ENCODE measurements around the gene METTL24. TPM values are rescaled to one million over a fixed set of nuclear protein-coding genes. Genes with fewer than 3 reads are reported as not detected.

METTL24 gene
- total and polyA plus RNA-seq, 4 donors, result 0.14 to 2.0 (median 0.91) TPM

DNA sequence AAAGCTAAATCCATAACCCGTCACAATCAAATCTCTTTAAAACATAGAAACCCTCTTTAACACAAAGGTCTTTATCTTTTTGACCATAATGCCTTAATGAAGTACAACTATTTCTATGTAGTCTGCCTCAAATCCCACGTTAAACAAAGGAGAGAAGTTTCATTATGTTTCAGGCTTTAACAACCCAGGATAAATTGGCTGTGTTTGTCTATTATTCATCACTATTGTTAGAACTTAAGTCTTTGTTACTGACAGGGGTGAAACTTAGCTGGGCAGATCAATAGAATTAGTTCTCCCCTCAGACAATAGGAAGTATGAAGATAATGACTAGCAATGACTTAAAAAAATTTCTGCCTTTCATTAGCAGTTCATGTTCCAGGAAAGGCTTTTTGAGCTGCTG, 10.1 kb upstream of the METTL24 start (continued):
- TF ChIP-seq, protein P1, sequence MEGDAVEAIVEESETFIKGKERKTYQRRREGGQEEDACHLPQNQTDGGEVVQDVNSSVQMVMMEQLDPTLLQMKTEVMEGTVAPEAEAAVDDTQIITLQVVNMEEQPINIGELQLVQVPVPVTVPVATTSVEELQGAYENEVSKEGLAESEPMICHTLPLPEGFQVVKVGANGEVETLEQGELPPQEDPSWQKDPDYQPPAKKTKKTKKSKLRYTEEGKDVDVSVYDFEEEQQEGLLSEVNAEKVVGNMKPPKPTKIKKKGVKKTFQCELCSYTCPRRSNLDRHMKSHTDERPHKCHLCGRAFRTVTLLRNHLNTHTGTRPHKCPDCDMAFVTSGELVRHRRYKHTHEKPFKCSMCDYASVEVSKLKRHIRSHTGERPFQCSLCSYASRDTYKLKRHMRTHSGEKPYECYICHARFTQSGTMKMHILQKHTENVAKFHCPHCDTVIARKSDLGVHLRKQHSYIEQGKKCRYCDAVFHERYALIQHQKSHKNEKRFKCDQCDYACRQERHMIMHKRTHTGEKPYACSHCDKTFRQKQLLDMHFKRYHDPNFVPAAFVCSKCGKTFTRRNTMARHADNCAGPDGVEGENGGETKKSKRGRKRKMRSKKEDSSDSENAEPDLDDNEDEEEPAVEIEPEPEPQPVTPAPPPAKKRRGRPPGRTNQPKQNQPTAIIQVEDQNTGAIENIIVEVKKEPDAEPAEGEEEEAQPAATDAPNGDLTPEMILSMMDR (IDR thresholded peaks at IDR 0.05; ENCODE audit: low read depth, low read length, missing input control), result no peak
- TF ChIP-seq YY1 (IDR thresholded peaks at IDR 0.05), result no peak
- TF ChIP-seq FOXA1 (IDR thresholded peaks at IDR 0.05), result no peak
- TF ChIP-seq FOXA2 (IDR thresholded peaks at IDR 0.05), result no peak
- no peak for TF ChIP-seq RXRA (IDR thresholded peaks at IDR 0.05)
- TF ChIP-seq NR2F2 (IDR thresholded peaks at IDR 0.05), result no peak

DNA sequence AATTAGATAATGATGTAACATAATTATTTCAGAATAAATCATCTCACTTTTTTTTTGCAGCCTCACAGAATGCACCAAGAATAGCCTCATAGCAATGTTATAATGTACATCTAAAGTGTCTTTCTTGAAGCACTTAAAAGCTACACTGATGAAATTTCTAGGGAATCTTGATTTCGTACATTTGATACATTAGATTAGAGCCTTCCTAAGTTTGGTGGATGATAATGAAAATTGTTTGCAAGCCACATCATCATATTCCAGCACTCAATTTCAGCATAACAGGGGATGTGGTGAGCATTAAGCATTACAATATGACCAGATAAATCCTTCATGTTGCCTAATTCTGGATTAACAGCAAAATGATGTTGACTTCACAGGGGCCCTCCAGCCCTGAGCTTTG, 9.7 kb upstream of the METTL24 start:
- Histone ChIP-seq H3K9me3 (ENCODE audit: control insufficient read depth in 4 of 4, low read length in 3 of 4) (no peaks in the 10 kb centered on the region), H3K9ac (ENCODE audit: low read depth in 1 of 2, low read length in 2 of 2) (no peak overlapping the region), H3K4me3 (ENCODE audit: low read depth in 1 of 3, low read length in 3 of 3) (no peak overlapping the region), H3K27ac (ENCODE audit: low read depth in 1 of 2, low read length in 2 of 2) (no peak overlapping the region), H3K27me3 (ENCODE audit: control insufficient read depth in 4 of 4, insufficient read depth in 4 of 4, low read length in 3 of 4) (no peaks in the 10 kb centered on the region), H3K4me1 (ENCODE audit: control insufficient read depth in 4 of 4, insufficient read depth in 4 of 4, low read length in 3 of 4) (no peaks in the 10 kb centered on the region), H3K36me3 (ENCODE audit: control insufficient read depth in 4 of 4, insufficient read depth in 3 of 4, low read depth in 1 of 4, low read length in 3 of 4) (no peaks in the 10 kb centered on the region)
- no peak for DNase-seq (ENCODE audit: low spot score)
- TF ChIP-seq, protein P2, sequence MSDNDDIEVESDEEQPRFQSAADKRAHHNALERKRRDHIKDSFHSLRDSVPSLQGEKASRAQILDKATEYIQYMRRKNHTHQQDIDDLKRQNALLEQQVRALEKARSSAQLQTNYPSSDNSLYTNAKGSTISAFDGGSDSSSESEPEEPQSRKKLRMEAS (IDR thresholded peaks at IDR 0.05), result no peak
- TF ChIP-seq FOXA1 (IDR thresholded peaks at IDR 0.05) (no peak), HNF4G (IDR thresholded peaks at IDR 0.05) (no peak), FOXA2 (IDR thresholded peaks at IDR 0.05) (no peak), SP1 (IDR thresholded peaks at IDR 0.05) (no peak), TAF1 (conservative IDR thresholded peaks at IDR 0.05) (no peak), YY1 (IDR thresholded peaks at IDR 0.05) (no peak), JUND (IDR thresholded peaks at IDR 0.05) (no peak), RXRA (IDR thresholded peaks at IDR 0.05) (no peak), NR2F2 (IDR thresholded peaks at IDR 0.05) (no peak), GABPA (IDR thresholded peaks at IDR 0.05 in 1 of 2, conservative IDR thresholded peaks at IDR 0.05 in 1 of 2) (no peak), HNF4A (conservative IDR thresholded peaks at IDR 0.05) (no peak), RAD21 (IDR thresholded peaks at IDR 0.05) (no peak), EGR1 (IDR thresholded peaks at IDR 0.05; ENCODE audit: low read depth in 2 of 2) (no peak)
- TF ChIP-seq, protein P3, sequence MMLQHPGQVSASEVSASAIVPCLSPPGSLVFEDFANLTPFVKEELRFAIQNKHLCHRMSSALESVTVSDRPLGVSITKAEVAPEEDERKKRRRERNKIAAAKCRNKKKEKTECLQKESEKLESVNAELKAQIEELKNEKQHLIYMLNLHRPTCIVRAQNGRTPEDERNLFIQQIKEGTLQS (IDR thresholded peaks at IDR 0.05), result no peak
- TF ChIP-seq, protein P1 (IDR thresholded peaks at IDR 0.05; ENCODE audit: low read depth, low read length, missing input control), result no peak
- TF ChIP-seq, protein P4, sequence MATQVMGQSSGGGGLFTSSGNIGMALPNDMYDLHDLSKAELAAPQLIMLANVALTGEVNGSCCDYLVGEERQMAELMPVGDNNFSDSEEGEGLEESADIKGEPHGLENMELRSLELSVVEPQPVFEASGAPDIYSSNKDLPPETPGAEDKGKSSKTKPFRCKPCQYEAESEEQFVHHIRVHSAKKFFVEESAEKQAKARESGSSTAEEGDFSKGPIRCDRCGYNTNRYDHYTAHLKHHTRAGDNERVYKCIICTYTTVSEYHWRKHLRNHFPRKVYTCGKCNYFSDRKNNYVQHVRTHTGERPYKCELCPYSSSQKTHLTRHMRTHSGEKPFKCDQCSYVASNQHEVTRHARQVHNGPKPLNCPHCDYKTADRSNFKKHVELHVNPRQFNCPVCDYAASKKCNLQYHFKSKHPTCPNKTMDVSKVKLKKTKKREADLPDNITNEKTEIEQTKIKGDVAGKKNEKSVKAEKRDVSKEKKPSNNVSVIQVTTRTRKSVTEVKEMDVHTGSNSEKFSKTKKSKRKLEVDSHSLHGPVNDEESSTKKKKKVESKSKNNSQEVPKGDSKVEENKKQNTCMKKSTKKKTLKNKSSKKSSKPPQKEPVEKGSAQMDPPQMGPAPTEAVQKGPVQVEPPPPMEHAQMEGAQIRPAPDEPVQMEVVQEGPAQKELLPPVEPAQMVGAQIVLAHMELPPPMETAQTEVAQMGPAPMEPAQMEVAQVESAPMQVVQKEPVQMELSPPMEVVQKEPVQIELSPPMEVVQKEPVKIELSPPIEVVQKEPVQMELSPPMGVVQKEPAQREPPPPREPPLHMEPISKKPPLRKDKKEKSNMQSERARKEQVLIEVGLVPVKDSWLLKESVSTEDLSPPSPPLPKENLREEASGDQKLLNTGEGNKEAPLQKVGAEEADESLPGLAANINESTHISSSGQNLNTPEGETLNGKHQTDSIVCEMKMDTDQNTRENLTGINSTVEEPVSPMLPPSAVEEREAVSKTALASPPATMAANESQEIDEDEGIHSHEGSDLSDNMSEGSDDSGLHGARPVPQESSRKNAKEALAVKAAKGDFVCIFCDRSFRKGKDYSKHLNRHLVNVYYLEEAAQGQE (IDR thresholded peaks at IDR 0.05), result no peak
- TF ChIP-seq, protein P5, sequence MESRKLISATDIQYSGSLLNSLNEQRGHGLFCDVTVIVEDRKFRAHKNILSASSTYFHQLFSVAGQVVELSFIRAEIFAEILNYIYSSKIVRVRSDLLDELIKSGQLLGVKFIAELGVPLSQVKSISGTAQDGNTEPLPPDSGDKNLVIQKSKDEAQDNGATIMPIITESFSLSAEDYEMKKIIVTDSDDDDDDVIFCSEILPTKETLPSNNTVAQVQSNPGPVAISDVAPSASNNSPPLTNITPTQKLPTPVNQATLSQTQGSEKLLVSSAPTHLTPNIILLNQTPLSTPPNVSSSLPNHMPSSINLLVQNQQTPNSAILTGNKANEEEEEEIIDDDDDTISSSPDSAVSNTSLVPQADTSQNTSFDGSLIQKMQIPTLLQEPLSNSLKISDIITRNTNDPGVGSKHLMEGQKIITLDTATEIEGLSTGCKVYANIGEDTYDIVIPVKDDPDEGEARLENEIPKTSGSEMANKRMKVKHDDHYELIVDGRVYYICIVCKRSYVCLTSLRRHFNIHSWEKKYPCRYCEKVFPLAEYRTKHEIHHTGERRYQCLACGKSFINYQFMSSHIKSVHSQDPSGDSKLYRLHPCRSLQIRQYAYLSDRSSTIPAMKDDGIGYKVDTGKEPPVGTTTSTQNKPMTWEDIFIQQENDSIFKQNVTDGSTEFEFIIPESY (IDR thresholded peaks at IDR 0.05), result no peak
- WGBS, result 94% methylated on average over 1 of the region's 1 CpG
